OCI-LY1 (cell line): ENCODE results near the gene TBC1D5.

Source experiments
- EZH2 ChIP-seq: fragments of 200-600 bp; sonication (generic), shearing (Covaris generic); IDR thresholded peaks from 2 replicates; pipeline ENCODE4 v1.8.0; 2017; ENCODE audit warnings: borderline replicate concordance, mixed run types, mild to moderate bottlenecking, antibody characterized with exemption, low read length, moderate library complexity, mixed read lengths
- TF ChIP-seq, protein P1 (sequence below): fragments of 200-600 bp; sonication (generic), shearing (Covaris generic); IDR thresholded peaks from 2 replicates; pipeline ENCODE4 v1.5.1; 2017; ENCODE audit warnings: mild to moderate bottlenecking, antibody characterized with exemption, low read length, moderate library complexity, mixed read lengths

DNA sequence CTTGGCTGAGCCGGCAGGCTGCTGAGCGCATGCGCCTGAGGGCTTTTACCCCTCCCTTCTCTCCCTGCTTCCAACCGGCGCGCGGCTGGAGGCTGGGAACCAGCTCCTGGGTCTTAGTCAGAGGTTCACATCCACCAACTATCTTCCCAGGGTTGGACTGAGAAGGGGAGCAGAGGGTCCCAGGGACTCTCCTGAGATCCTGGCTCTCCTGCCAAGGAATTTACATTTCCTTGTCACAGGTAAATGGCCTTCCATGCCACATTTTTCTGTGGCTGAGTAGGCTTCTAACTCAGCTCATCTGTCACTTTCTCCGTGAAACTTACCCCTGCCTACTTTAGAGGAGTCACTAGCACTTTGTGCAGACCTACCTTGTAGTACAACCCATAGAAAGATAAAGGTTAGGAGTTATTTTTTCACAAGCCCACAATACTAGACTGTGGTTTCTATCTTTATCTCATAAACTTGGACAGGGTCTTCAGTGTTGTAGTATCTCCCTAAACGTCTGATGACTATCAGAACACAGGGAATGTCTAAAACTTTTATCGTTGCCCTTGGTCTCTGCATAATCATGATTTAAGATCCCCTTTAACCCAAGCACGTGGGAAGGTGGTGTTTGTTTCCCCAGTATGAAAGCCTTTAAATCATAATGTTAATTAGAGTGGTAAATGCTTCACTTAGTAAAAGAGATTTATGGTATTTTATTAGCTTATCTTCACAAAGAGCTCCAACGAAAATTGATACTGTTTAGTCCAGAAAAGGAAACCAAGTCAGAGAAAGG, 638 bp upstream of the TBC1D5 start:
- TF ChIP-seq, protein P1, sequence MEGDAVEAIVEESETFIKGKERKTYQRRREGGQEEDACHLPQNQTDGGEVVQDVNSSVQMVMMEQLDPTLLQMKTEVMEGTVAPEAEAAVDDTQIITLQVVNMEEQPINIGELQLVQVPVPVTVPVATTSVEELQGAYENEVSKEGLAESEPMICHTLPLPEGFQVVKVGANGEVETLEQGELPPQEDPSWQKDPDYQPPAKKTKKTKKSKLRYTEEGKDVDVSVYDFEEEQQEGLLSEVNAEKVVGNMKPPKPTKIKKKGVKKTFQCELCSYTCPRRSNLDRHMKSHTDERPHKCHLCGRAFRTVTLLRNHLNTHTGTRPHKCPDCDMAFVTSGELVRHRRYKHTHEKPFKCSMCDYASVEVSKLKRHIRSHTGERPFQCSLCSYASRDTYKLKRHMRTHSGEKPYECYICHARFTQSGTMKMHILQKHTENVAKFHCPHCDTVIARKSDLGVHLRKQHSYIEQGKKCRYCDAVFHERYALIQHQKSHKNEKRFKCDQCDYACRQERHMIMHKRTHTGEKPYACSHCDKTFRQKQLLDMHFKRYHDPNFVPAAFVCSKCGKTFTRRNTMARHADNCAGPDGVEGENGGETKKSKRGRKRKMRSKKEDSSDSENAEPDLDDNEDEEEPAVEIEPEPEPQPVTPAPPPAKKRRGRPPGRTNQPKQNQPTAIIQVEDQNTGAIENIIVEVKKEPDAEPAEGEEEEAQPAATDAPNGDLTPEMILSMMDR = no peak
- TF ChIP-seq EZH2 = no peak
